IMR-90 (cell line): ENCODE results near the gene GTF3C6.

ENCODE experiments used
- POLR2A ChIP-seq: IDR thresholded peaks from 2 replicates; pipeline ENCODE4 v1.6.1; 2012; ENCODE audit warnings: mild to moderate bottlenecking, low read depth, low read length
- TF ChIP-seq, protein P1 (sequence below): conservative IDR thresholded peaks from 2 replicates; pipeline ENCODE4 v1.5.1; 2012; ENCODE audit warnings: mild to moderate bottlenecking, low read depth, low read length, improper control_type of control experiment

DNA sequence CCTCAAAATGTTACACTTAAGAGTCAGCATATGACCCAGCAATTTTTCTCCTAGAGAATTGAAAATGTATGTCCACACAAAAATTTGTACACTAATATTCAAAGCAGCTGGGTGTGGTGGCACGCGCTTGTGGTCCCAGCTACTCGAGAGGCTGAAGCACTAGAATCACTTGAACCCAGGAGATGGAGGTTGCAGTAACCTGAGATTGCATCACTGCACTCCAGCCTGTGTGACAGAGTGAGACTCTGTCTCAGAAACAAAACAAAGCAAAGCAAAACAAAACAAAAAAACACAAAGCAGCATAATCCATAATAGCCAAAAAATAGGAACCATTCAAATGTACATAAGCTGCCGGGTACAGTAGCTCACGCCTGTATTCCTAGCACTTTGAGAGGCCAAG, 21.7 kb downstream of the GTF3C6 start:
- TF ChIP-seq, protein P1, sequence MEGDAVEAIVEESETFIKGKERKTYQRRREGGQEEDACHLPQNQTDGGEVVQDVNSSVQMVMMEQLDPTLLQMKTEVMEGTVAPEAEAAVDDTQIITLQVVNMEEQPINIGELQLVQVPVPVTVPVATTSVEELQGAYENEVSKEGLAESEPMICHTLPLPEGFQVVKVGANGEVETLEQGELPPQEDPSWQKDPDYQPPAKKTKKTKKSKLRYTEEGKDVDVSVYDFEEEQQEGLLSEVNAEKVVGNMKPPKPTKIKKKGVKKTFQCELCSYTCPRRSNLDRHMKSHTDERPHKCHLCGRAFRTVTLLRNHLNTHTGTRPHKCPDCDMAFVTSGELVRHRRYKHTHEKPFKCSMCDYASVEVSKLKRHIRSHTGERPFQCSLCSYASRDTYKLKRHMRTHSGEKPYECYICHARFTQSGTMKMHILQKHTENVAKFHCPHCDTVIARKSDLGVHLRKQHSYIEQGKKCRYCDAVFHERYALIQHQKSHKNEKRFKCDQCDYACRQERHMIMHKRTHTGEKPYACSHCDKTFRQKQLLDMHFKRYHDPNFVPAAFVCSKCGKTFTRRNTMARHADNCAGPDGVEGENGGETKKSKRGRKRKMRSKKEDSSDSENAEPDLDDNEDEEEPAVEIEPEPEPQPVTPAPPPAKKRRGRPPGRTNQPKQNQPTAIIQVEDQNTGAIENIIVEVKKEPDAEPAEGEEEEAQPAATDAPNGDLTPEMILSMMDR, result no peak
- TF ChIP-seq POLR2A, result no peak
